GM18511 (cell line): ENCODE data around the gene DIP2B.
"Not testable (repeated sequence)": the region's sequence is repeated elsewhere in the genome, so short reads cannot be mapped to it uniquely, and the experiment has no call there.

Source experiments
- ATAC-seq: cut with Tn5 transposase; IDR thresholded peaks from one replicate; pipeline ENCODE4 v1.9.1; 2021; ENCODE audit warnings: mild to moderate bottlenecking, moderate library complexity; ENCODE audit not compliant: unreplicated experiment

DIP2B gene

DNA sequence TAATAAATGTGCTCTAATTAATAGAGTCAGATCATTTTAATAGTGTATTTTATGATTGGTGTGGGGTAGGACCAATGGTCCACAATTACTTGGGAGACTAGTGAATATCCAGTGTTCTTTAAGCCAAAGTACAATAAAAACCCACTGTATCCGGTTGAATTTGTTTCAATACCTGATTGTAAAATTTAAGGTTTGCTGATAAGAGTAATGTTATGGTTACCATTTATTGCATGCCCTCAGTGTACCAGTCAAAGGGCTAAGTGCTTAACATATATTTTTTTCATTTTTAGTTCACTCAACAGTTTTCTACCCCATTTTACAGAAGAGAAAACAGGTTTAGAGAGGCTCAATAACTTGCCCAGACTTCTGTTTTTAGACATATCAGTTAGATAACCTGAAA is 161.2 kb downstream of the DIP2B start:
- ATAC-seq: no peak

DNA sequence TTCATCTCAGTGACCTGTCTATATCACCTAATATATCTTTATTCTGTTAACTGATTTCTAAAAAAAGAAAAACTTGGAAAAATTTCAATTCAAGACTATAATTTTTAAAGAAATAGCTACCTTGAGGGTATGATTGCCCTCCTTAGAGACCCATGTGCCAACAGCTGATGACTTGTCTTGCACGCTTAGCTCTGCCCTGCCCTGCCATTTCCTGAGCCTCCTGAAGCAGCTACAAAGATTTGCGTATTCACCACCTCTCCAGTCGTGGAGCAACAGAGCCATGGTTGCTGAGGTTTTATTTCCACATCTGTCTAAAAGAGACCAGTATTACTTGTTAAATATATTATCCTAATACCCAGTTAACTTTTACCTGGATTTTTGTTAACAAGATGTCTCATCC is 167.4 kb downstream of the DIP2B start:
- ATAC-seq: no peak

DNA sequence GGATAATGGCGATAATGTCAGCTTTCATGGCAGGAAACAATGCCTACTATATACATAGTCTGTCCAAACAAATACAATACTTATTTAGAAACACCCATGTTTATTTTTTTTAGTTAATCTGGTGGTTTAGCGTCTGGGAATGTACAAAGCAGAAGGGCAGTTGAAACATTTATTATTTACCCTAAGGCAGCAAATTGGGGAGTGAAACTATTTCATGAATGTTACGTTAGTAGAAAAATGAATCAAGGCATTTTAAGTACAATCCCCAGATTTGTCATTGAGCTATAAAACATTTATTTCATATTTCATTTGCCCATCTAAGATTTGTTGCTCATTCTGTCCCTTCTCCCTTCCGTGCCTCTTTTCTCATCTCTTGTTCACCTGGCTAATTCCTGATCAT is 172.0 kb downstream of the DIP2B start:
- ATAC-seq: no peak

DNA sequence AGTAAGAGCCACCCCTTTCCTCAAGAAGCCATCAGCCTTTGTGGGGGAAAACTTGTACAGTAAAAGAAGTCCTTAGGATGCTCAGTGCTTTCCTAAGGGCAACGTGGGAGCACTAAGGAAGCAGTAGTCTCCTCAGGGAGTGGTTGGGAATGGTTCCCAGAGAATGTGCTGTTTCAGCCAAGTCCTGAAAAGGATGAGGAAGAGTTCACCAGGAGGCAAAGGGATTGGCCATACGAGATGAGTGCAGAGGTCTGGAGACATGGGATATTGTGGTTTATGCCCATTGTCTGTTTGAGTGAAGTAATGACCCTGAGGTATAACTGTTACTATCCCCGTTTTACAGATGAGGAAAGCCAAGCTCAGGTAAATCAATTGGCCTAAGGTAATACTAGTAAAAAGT is 173.1 kb downstream of the DIP2B start:
- ATAC-seq: no peak

DNA sequence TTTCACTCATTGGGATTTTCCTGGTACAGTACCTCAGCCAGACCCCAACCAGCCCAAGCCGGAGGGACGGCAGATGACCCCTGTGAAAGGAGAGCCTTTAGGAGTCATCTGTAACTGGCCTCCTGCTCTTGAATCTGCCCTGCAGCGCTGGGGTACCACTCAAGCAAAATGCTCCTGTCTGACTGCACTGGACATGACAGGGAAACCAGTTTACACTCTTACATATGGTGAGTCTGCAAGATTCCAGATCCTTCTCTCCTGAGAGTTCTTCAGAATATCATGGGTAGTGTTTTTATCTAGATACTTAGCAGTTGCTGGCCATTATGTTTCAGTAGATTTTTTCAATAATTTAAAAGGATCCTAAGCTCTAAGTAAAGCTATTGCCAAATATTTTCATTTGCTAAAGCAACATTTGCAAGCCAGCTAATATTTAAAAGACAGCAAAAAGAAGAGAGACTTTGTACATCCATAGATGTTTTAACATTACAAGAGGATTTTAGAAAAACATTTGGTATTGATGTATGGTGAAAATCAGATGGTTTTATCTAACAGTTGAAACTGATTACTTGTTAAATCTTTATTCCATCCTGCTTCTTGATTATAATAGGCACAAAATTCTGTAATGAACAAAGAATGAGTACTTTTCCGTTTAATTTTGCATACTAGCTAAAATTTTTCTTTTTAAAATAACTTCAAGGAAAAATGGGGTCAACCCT is 174.0 kb downstream of the DIP2B start:
- no peak for ATAC-seq

DNA sequence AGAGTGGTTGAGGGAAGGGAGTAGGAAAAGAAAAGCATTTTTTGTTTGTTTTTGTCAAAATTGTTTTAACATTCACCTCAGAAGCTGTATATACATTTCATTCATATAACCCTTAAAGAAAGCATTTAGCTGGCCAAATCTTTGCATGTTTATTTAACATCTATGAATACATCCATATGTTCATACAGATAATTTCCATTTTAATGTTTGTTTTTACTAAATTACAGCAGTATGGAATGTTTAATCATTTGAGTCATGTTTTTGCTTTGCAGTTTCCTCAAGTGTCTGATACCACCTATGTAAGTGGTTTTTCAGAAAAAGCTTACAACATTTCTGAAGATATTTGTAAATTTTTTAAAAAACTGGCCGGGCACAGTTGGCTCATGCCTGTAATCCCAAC is 174.8 kb downstream of the DIP2B start:
- no peak for ATAC-seq

DNA sequence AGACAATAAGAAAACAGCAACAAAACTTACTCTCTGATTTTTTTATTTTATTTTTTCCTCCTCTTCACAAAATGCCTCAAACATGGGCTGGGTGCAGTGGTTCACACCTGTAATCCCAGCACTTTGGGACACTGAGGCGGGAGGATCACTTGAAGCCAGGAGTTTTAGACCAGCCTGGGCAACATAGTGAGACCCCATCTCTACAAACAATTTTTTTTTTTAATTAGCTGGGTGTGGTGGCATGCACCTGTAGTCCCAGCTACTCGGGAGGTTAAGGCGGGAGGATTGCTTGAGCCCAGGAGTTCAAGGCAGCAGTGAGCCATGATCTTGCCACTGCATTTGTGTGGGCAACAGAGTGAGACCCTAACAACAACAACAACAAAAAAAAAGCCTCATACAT is 176.3 kb downstream of the DIP2B start:
- ATAC-seq: not testable (repeated sequence)

DNA sequence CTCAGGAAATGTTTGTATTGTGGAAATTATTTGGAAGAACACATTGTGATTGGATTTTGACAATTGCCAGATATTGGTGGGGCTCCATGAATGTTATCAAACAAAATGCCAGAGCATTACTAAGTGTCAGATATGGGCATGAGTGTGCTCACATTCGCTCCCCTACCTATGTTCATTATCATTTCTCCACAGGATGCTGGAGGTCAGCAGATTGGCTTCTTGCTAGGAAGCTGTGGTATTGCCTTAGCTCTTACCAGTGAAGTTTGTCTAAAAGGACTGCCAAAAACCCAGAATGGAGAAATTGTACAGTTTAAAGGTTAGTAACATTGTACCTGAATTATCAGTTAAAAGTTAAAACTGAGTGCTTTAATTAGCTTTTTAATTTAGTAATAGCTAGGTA is 180.9 kb downstream of the DIP2B start:
- ATAC-seq: no peak

DNA sequence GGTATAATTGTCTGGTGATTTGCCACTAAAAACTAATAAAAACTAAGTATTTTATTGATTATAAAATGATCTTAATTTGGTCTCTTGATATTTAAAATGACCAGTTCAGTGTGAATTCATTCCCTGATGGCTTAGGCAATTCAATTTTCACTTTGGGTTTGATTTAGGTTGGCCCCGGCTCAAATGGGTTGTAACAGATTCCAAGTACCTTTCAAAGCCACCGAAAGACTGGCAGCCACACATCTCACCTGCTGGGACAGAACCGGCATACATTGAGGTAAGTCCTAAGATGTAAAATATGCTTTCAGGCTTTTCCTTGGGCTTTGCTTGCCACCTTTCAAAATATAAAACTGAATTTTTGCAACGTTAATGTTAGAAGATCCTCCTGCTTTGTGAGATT is 181.6 kb downstream of the DIP2B start:
- no peak for ATAC-seq

DNA sequence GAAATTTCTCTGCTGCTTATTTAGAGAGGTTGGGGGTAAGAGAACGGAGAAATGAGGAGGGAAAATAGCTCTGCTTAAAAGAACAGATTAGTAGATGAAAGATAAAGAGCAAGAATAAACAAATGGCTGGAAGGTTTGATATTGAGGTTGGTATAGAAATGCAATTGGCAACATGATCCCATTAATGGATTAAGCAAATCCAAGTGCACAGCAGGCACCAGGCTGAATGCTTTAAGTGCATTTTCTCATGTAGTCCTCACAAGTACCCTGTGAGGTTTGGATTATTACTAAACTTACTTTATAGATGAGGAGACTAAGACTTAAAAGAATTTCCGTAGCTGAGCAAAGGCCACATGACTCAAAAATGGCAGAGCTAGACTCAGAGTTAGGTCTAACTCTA is 182.2 kb downstream of the DIP2B start:
- no peak for ATAC-seq

DNA sequence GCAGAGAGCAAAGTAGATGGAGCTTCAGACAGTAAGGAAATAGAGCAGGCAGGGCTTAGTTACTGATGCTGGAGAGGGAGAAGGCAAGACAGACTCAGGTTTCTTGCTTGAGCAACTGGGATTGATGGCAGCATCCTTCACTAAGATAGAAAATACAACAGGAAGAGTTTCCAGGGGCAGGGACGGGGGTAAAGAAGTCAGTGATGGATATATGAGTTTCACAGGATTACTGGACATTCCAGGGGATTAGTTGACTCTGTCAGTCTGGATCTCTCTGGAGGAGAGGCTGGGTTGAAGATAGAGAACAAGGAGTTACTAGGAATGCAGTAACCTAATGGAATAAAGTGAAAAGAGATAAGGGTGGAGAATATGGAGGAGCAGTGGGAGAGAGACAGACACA is 184.7 kb downstream of the DIP2B start:
- ATAC-seq: no peak

DNA sequence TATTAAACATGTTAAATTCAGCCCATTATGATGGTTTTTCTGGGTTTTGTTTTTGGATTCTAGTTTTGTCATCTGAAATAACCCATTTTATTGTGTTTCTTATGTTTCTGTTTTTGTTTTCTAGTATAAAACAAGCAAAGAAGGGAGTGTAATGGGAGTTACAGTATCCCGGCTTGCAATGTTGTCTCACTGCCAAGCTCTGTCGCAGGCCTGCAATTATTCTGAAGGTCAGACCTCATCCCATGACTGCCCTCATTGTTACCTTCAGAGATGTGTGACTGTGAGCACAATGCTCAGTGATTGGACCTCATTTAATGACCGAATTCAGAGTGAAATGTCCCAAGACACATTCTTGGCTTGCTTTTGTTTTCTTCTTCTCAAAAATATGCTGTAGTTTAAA is 186.1 kb downstream of the DIP2B start:
- ATAC-seq: no peak

DNA sequence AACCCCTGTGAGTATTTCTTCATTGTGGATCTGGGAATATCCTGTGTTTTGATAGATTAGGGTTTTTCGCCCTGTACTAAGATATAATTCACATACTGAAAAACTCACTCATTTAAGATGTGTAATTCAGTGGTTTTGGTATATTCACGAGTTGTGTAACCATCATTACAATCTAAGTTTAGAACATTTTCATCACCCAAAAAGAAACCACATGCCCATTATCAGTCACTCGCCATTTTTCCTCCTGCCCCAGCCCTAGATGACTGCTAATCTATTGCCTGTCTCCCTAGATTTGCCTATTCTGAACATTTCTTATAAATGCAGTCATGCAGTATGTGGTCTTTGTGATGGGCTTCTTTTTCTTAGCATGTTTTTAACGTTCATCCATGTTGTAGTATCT is 191.2 kb downstream of the DIP2B start:
- ATAC-seq: no peak

DNA sequence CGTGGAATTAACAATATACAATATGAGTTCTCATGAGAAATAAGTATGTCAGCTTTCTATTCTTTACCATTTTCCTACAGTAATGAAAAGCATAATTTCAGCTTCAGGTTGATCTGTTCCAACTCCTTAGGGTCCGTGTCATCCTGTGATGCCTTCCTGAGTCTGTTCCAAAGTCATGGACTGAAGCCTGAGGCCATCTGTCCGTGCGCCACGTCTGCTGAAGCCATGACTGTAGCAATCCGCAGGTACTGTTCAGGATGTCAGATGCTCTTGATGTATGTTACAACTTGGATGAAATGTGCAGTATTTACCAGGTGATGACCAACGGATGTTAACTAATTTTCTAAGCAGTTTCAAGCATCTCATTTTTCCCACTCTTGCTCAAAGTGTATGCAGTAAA is 192.1 kb downstream of the DIP2B start:
- ATAC-seq: no peak

DNA sequence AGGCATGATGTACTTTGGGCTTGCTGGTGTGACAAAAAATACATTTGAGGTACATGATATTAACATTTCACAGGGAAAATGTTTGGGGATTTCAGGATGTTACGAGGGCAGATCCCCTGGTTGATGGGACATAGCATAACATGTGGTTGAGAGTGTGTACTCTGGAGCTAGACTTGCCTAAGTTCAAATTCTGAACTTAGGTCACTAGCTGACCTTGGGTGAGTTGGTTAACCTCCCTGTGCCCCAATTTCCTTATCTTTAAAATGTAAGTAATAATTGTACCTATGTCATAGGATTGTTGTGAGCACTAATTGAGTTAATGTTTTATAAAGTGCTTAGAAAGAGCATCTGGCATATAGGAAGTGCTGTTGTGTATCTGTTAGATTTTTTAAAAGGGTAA is 194.4 kb downstream of the DIP2B start:
- ATAC-seq: no peak

DNA sequence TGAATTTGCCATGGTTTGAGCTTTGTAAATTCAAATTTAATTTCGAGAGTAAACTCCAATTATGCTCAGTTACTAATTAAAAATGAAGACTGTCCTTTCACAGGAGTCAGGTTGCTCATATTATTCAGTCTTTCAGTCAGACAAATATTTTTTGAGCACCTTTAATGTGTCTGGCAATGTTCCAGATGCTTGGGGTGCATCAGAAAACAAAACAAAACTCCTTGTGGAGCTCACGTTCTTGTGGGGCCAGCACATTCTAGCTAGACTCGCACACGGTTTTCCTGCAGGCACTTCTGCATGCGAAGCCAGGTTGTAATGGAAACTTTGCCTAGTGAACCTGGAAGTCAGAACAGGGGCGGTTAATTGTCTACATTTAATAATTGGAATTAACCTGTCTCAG is 195.2 kb downstream of the DIP2B start:
- ATAC-seq: no peak

DNA sequence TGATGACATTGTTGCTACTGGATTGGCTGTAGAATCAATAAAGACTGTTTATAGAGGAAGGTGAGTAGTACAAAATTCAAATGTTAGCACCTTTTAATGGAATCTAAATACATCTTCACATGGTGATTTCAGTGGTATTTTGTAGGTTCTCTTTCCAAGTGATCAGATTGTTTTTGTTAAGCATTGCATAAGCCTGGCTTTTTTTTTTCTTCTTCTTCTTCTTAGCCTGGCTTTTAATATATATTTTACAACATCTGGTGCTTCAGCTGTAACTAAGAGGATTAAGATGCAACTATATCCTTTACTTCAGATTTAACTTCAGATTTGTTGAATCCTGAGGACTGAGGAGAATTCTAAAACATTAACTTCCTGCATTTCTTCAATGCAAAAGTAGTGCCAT is 201.8 kb downstream of the DIP2B start:
- no peak for ATAC-seq

DNA sequence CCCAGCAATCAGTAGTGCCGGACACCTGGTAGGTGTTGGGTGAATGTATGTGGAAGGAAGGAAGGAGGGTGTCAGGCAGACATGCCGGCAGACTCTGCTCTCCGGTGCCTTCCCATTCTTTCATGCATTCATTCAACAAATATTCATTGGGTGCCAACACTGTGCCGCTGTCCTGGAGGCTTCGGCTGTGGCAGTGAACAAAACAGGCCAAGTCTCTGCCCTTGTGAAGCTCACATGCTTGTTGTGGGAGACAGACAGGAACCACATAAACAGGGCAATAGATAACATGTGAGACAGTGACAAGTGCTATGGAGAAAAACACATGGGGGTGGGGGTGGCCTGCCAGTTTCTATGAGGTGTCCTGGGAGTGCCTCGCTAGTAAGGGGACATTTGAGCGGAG is 202.6 kb downstream of the DIP2B start:
- no peak for ATAC-seq

DNA sequence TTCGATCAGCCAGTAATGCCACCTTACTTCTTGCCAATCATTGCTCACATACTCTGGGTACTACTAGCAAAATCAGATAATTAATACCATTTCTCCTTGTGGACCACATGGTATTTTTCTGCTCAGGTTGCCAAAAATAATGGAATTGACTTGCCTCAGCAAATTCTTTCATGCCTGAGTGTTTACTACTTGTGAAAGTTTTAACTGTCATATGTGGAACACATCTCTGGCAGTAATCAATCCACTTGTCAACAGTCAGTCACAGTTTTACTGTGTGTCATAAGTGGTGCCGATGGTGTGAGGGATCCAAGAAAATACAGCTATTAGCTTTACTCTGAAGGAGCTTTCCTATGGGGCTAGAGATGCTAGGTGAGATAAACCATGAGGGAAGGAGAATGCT is 203.8 kb downstream of the DIP2B start:
- no peak for ATAC-seq

DNA sequence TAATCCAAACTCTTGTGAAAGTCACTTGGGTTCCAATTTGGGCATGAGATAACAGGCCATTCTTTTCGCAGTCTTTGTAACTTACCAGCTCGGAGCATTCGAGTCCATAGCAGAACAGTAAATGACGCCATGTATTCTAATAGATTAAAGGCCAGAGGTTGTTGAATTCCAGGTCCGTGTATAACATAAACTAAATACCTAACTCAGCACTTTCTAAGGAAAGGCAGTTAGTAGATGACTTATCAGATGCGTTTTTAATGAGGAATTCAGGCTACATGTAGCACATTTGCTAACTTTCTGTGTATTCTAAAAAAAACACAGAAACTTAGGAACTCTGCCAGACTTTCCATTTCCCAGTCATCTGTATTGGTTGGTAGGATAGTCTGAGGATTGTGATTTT is 206.3 kb downstream of the DIP2B start:
- ATAC-seq: no peak

DNA sequence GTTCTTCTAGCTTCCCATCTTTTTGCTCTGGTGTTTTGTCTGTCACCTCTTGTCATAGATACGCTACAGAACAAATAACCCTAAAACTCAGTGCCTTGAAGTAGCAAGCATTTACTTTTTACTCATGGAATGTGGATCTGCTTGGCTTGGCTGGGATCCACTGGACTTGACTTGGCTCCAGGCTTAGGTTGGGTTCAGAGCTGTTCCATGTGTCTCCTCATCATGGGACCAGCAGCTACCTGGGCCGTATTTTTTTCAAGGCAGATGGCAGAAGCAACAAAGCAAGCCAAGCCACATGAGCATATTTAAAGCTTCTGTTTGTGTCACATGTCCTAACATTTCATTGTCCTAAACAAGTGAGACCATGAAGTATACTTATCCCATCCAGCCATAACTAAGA is 210.4 kb downstream of the DIP2B start:
- ATAC-seq: no peak

DNA sequence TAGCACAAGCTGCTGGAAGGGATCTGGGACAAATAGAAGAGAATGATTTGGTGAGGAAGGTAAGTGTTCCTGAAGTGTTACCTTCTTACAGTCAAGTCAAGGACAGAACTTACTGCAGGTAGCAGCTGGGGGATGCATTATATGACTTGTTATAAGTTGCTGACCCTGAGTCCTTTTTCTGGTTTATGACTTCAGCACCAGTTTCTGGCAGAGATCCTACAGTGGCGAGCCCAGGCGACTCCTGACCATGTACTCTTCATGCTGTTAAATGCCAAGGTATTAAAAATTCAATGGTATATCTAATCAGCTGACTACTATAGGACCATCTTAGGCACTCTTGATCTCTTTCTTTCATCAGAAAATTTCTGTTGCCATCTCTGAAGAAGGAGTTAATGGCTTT is 214.0 kb downstream of the DIP2B start:
- ATAC-seq: no peak

DNA sequence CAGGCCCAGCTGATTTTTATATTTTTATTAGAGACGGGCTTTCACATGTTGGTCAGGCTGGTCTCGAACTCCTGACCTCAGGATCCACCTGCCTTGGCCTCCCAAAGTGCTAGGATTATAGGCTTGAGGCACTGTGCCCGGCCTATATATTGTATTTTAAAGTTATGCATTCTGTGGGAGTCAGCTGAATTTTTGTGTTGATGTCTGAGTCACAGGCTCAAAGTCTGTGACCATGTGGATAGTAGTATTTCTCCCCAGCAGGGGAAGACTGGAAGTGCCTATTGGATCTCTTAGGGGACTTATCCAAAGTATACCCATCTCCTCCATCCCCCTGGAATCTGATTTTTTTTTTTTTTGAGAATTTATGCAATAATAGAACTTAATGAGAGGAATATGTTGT is 215.3 kb downstream of the DIP2B start:
- ATAC-seq: no peak

DNA sequence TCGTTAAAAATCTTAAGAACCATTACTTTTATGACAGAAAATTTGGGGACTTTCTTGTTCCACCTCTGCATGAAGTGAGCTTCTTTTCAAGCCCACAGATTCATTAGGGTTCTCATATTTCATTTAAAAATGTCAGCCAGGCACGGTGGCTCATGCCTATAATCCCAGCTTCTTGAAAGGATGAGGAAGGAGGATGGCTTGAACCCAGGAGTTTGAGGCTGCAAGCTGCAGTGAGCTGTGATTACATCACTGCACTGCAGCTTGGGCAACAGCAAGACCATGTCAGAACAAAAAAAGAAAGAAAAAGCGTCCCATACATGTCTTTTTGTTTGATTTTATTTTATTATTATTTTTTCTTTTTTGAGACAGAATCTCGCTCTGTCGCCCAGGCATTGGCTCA is 215.7 kb downstream of the DIP2B start:
- no peak for ATAC-seq
